Measurements from ENCODE around the gene IL22RA1. TPM values are rescaled to one million over a fixed set of nuclear protein-coding genes. Genes with fewer than 3 reads are reported as not detected.

Gene IL22RA1
- total RNA-seq, 6 experiments from 2014 or later: not detected

DNA sequence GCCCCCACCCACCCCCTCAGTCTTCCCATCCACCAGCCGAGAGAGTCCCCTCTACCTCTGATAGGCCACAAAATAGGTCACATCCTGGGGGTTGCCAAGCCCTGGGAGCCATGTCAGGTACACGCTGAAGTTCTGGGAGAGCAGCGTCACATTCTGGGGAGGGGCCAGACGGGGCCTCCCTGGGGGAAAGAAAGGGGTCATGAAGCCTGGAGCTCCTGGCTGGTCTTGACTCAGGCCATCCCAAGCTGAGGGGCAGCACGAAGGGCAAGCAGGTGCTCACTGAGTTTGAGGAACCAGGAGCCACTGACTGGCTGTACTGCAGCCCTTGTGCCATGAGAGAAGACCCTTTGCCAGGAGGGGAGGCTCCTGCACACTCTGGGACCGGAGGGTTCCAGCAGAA is 37.7 kb upstream of the IL22RA1 start:
- Mint-ChIP-seq H3K36me3 (ENCODE audit: low read depth) (no peaks in the 10 kb centered on the region; the same call in 1 of the 2 replicates), H3K4me1 (ENCODE audit: low read depth) (no peaks in the 10 kb centered on the region)
- TF ChIP-seq CTCF (IDR thresholded peaks at IDR 0.05): no peak

GRCh38 chr1:24179251-24179840 is 36.4 kb upstream of the IL22RA1 start:
- no peak for DNase-seq
- H3K4me1 Mint-ChIP-seq (ENCODE audit: low read depth): no peaks in the 10 kb centered on the region
- no peak overlapping the region for H3K4me3 Mint-ChIP-seq
- no peaks in the 10 kb centered on the region; the same call in 1 of the 2 replicates for H3K36me3 Mint-ChIP-seq (ENCODE audit: low read depth)
- no peak overlapping the region for H3K27ac Mint-ChIP-seq
- TF ChIP-seq CTCF (IDR thresholded peaks at IDR 0.05): no peak
- no peaks in the 10 kb centered on the region for H3K9me3 Mint-ChIP-seq
- H3K27me3 Mint-ChIP-seq (ENCODE audit: insufficient read depth): peaks cover 44% of the 10 kb centered on the region

More for the DNA sequence above, 37.7 kb upstream of the IL22RA1 start:
- Mint-ChIP-seq H3K4me3 (no peak overlapping the region), H3K27me3 (ENCODE audit: insufficient read depth) (peaks cover 37% of the 10 kb centered on the region), H3K27ac (no peak overlapping the region), H3K9me3 (no peaks in the 10 kb centered on the region)
- DNase-seq: no peak

GRCh38 chr1:24178407-24178806 is 35.5 kb upstream of the IL22RA1 start:
- DNase-seq: no peak
- Mint-ChIP-seq H3K36me3 (ENCODE audit: low read depth) (no peaks in the 10 kb centered on the region), H3K9me3 (no peaks in the 10 kb centered on the region), H3K27me3 (ENCODE audit: insufficient read depth) (peaks cover 49% of the 10 kb centered on the region), H3K27ac (no peak overlapping the region), H3K4me1 (ENCODE audit: low read depth) (no peaks in the 10 kb centered on the region), H3K4me3 (no peak overlapping the region)
- TF ChIP-seq CTCF (IDR thresholded peaks at IDR 0.05): 0 out of 2 replicates have a peak, but pooled peaks have one; percentile 14

GRCh38 chr1:24177161-24177560 is 34.2 kb upstream of the IL22RA1 start:
- Mint-ChIP-seq H3K27ac (no peak overlapping the region), H3K27me3 (ENCODE audit: insufficient read depth) (peaks cover 54% of the 10 kb centered on the region), H3K4me1 (ENCODE audit: low read depth) (no peaks in the 10 kb centered on the region), H3K4me3 (no peak overlapping the region), H3K36me3 (ENCODE audit: low read depth) (no peaks in the 10 kb centered on the region), H3K9me3 (no peaks in the 10 kb centered on the region)
- no peak for TF ChIP-seq CTCF (IDR thresholded peaks at IDR 0.05)
- DNase-seq: no peak

- Mint-ChIP-seq H3K27ac (no peak overlapping the region), H3K36me3 (ENCODE audit: low read depth) (no peaks in the 10 kb centered on the region), H3K4me3 (no peak overlapping the region), H3K4me1 (ENCODE audit: low read depth) (no peaks in the 10 kb centered on the region), H3K27me3 (ENCODE audit: insufficient read depth) (peaks cover 54% of the 10 kb centered on the region), H3K9me3 (no peaks in the 10 kb centered on the region)
- no peak for DNase-seq
- TF ChIP-seq CTCF (IDR thresholded peaks at IDR 0.05): no peak
These were observed 32.3 kb upstream of the IL22RA1 start for GRCh38 chr1:24175033-24175755.

Measured in HFFc6 (cell line).